ENCODE data around the gene TOX2.
"Not testable (repeated sequence)": the region's sequence is repeated elsewhere in the genome, so short reads cannot be mapped to it uniquely, and the experiment has no call there.

The TOX2 gene

DNA sequence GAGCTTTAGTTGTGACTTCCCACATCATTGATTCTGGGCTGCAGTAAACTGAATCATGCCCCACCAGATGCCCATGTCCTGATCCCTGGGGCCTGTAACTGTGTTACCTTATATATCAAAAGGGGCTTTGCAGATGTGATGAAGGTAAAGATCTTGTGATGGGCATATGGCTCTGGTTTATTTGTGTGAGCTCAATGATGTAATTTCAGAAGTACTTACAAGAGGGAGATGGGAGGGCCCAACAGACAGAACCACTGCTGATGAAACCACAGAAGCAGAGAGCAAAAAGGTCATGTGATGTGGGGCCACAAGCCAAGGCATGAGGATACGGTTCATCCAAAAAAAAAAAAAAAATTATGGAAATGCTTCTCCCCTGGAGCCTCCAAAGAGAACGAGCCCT, 118.7 kb downstream of the TOX2 start:
- no peak for DNase-seq (ENCODE audit: low read depth in 2 of 2)

DNA sequence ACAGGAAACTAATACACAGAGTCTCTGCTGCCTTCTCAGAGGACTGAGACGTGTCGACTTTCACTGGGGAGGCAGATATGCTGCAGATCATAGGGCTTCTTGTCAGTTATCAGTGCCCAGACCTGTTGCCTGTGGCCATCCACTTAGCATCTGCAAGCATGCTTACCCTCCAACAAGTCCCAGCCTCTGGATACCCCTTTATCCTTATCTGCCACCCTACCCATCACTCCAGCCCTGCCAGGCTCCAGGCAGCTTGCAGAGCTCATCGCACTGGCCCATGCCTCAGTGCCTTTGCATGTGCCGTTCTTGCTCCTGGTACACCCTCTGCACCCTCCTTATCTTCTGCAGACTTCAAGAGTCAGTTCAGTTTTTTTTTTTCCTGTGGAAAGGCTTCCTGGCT, 119.2 kb downstream of the TOX2 start:
- no peak for DNase-seq (ENCODE audit: low read depth in 2 of 2)

DNA sequence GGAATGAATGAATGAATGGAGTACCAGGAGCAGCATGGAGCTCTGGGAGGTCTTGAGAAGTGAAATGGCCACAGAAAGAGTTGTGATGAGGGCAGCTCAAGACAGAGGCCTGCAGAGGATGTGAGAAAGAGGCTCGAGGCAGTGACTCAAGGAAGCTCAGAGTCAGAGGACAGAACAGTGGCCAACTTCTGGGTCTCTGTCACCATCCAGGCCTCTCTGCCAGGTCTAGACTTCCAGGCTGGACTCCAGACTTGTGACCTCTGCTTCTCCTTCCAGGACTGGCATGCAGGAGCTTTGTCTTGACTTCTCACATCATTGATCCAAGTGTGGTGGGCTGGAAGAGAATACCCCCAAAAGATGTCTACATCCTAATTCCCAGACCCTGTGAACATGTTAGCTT, 119.8 kb downstream of the TOX2 start:
- DNase-seq (ENCODE audit: low read depth in 2 of 2): no peak

DNA sequence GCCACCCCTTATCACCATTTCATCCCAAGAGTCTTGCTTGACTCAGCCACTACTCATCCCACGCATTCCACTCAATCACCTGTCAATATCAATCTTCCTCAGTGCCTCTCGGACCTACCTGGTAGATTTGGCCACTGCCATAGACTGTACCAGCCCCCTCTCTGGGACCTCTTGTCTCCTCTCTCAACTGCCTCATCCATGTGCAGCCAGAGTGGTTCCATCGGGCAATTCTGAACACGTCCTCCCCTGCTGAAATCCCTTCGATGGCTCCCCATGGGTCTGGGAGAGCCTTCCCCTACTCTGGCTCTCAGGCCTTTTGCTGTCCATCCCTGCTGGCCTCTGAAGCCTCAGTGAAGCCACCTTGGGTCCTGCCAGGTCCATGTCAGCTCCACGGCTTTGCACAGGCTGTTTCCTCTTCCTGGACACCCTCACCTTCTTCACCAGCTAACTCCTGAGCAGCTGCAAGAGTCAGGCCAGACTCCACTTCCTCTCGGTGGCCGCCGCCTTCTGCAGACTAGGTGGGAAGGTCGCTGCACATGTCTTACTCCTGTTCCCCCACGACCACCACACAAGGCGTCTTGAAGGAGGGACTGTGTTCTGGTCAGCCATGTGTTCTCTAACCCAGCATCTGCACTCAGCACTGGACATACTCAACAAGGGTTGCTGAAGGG, 120.4 kb downstream of the TOX2 start:
- no peak for DNase-seq (ENCODE audit: low read depth in 2 of 2)

DNA sequence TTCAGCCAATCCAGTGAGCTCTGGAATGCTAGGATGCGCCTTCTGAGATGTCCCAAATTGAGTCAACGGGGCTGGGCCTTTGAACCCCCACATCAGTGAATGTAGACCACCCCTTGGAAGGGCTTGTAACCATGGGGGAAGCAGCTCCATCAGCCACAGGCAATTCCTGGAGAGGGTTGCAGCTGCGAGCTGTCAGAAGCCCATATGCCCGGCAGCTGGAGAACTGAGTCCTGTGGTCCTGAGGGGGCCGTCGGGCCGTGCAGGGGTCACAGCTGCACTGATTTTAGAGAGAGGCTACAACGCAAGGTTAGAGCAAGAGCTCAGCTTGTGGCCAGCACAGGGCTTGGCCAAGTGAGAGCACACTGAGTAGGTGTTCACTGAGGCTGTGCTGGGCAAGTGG, 121.3 kb downstream of the TOX2 start:
- no peak for DNase-seq (ENCODE audit: low read depth in 2 of 2)

DNA sequence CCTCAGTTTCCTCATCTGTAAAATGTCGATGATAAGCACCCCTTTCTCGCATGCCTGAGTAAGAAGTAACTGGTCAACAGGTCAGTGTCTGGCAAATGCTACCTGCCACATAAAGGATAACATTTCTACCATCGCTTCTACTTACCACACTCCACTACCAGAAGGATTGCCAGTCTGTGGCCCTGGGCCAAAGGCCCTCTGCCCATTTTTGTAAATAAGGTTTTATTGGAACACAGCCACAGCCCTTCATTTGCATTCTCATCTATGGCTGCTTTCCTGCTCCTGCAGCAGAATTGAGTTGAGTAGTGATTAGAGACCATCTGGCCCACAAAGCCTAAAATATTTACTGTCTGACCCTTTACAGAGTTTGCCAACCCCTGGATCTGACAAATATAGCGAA, 121.8 kb downstream of the TOX2 start:
- DNase-seq (ENCODE audit: low read depth in 2 of 2): no peak

DNA sequence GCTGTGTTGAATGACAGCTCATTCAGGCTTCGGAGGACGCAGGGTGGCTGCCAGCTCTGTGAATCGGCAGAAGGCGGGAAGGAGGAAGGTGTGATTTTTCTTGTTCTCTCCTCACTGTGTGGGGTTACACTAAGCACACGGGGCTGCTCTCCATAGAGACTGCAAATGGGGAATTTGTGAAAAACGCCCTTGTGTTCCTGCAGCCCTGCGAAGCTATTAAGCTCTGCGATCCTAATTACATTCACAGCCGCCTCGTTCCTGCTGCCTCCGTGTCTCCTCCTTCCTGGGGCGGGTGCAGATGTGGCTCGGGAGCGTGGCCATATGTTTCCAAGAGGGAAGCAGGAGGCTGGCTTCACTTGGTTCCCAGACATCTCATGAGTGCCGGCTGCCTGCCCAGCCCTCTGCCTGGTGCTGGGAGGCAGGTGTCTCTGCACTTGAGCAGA, 124.0 kb downstream of the TOX2 start:
- DNase-seq (ENCODE audit: low read depth in 2 of 2): no peak

DNA sequence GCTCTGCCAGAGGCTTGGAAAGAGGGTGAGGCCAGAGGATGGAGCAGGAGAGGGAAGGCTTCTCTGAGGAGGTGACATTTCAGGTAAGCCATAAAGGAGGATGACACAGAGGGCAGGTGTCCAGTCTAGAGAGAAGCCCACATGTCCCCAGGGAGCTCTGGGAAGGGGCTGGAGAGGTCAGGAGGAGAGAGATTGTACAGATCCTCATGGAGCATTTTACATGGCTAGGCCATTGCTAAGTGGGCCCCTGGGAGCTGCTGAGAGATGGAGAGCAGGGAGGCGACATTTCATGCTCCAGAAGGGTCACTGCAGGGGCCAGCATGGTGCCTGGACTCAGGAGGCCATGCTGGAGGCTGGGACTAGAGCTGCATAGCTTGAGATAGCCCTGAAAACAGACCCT, 124.5 kb downstream of the TOX2 start:
- DNase-seq (ENCODE audit: low read depth in 2 of 2): no peak

DNA sequence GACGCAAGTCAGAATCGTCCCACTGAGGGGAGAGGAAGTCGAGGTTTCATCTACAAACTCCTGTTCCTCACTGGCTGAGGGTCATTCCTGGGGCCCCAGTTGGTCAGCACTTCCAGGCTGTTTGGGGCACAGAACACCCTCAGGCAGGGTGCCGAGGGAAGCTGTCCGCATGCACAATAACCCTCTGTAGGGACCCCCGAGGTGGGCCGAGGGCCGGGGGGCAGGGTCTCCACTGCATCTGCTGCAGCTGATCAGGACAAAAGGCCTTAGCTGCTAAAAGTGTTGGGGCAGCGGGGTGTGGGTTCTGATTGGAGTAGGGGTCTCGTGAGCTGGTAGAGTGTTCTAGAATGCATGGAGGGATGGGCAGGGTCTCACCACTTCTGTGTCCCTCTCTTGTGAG, 125.1 kb downstream of the TOX2 start:
- no peak for DNase-seq (ENCODE audit: low read depth in 2 of 2)

DNA sequence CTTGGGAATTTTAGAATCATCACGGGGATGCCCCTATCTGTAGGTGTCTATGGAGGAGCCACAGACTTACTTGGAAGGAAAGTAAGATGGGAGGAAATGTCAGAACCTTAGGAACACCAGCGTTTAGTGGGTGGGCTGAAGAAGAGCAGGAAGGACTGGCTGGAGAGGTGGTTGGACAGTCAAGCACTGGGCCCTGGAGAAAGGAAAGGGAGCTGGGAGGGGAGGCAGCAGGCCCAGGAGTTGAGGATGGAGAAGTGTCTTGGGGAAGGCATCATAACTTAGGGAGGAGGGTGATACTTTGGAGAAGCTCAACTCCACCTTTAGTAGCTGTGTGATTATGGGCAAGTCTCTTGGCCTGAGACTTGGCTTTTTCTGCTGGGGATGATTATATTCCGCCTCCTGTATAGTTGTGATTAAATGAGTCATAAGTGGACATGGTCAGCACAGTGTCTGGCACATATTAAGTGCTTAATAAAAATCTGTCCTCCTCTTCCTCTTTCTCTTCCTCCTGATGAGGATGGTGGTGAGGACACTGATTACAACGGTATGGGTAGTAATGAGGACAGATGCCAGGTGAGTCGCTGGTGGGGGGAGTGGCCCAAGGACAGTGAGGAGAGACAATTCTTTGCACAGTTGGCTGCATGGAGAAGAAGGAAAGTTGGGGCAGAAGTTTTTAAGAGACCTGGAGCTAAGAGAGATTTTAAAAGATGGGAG, 125.7 kb downstream of the TOX2 start:
- no peak for DNase-seq (ENCODE audit: low read depth in 2 of 2)

DNA sequence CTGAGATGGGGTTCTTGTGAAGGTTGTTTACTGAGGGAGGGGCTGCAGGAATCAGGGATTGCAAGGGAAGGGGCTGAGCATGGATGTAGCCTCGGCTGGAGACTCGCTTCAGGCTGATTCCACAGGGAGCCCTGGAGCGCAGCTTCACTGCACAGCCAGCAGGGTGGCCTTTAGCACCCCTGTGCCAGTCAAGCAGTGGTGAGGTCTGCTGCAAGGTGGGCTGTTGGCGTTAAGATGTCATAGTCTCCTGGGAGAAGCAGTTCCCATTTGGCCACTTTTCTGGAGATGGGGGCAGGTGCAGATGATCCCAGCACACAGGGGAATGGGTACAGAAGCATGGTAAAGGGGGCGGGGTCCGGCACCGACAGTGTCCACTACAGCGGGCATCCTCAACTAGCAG, 126.3 kb downstream of the TOX2 start:
- no peak for DNase-seq (ENCODE audit: low read depth in 2 of 2)

DNA sequence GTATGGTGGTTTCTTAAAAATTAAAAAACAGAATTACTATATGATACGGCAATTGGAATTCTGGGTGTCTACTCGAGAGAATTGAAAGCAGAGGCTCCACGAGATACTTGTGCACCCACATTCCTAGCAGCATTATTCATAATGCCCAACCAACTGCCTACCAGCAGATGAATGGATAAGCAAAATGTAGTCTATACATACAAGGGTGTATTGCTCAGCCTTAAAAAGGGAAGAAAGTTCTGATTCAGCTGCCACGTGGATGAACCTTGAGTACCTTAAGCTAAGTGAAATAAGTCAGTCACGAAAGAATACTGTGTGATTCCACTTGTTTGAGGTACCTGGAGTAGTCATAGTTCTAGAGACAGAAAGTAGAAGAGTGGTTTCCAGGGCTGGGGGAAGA, 130.1 kb downstream of the TOX2 start:
- DNase-seq (ENCODE audit: low read depth in 2 of 2): not testable (repeated sequence)

DNA sequence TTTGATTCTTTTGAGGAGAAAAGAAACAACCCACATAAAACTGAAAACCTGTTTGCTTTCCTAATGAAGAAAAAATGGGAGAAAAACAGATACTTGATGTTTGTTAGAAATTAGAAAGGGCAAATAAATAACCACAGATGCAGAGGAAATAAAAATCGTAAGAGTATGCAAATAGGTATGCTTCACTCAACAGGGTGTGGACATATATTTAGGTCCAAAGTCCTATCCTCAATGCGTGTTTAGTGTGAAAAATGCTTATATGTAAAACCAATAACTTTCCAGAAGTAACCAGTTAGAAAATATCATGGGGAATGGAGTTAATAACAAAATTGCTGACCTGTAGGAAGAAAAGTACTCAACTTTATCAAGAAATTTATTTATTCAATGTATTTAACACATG, 135.7 kb downstream of the TOX2 start:
- DNase-seq (ENCODE audit: low read depth in 2 of 2): no peak

DNA sequence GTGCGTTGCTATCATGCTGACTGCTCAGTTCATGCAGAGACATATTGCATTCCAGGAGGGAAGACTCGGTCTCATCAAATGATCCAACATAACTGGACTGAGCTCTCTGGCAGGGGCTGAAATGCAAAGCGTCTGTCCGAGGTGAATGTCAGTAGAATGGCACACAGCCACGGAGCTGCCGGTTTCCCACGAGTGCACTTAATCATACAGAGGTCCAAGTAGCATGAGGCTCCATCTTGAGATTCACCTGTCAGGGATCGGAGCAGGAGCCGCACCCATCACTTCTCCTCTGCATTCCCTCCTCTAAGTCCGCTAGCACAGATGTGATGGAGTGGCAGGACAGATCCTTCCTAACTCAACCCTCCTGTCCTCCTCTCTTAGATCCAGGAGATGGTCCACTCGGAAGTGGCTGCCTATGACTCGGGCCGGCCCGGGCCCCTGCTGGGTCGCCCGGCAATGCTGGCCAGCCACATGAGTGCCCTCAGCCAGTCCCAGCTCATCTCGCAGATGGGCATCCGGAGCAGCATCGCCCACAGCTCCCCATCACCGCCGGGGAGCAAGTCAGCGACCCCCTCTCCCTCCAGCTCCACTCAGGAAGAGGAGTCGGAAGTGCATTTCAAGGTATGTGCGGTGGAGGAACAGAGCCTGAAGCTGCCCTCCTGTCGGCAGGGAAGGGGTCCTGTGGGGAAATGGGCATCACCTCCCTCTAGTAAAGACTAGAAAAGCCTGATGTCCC, 136.4 kb downstream of the TOX2 start:
- no peak for DNase-seq (ENCODE audit: low read depth in 2 of 2)

DNA sequence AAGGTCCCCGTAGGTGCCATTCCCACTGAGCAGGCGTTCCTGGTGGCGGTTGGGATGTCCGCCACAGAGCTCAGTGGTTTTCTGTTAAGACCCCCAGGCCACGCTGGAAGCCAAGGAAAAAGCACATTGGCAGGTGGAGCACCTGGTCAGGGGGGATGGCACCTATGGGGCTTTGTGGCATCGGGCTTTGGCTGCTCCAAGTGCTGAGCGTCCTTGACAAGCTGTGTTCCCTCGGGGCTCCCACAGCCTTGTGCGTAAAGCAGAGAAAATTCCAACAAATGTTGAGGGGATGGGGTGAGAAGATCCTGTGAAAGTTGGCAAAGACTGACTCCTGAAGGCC, 137.0 kb downstream of the TOX2 start:
- DNase-seq (ENCODE audit: low read depth in 2 of 2): no peak

DNA sequence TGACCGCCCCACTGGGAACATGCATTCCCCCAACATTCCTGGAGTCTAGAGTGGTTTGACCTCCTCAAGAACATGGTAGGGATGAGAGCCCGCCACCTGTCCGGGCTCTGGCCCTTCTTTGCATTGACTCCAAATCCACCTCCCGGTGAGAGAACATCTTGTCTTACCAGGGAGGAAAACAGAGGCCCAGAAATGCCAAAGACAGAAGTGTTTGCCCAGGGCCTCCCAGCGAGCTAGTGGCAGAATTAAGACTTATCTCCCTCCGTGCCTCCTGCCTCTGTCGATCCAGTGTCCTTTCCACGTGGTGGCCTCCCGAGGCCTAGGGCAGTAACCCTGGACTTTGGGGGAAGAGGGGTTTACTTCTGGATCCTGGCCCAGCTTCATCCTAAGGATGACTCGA, 137.5 kb downstream of the TOX2 start:
- no peak for DNase-seq (ENCODE audit: low read depth in 2 of 2)

DNA sequence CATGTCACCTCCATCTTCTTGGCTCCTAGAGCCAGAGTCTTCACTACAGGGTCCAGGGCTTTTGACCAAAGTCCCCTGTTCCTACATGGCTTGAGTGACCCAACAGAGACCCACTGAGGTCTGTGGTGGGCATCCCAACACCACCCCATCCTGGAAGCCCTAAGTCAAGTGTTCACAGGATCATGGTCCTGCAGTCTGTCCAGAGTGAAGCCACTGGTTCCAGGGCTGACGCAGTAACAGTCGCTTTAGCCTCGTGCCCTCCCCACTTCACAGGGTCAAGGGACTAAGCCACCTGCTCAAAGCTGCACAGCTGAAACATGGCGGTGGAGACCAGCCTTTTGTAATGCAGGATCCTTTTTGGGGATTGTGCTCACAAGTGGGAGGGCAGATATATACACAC, 138.4 kb downstream of the TOX2 start:
- no peak for DNase-seq (ENCODE audit: low read depth in 2 of 2)

DNA sequence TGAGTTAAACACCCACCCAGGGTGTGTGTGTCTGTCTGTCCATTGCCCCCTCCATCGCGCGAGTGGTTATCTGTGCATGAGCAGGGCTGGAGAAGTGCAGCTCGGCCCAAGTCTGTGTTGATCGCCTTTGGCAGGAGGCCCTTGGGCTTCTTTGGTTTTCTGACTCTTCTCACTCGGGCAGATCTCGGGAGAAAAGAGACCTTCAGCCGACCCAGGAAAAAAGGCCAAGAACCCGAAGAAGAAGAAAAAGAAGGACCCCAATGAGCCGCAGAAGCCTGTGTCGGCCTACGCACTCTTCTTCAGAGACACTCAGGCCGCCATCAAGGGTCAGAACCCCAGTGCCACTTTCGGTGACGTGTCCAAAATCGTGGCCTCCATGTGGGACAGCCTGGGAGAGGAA, 139.5 kb downstream of the TOX2 start:
- DNase-seq (ENCODE audit: low read depth in 2 of 2): no peak

DNA sequence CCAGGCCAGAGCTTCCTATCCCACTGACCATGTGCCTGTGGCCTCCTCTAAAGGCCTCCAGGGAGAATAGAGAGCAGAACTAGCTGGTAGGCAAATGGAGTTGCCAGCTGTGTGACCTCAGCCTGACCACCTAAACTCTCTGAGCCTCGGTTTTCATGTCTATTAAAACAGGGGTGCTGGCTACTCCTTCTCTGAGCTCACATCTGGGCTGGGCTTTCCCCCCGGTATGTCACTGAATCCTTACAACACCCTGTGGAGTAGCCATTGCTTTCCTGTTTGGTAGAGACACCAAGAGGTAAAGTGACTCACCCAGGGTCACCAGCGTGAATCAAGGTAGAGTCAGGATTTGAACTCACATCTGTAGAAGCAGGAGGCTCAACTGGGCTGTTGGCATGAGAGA, 140.2 kb downstream of the TOX2 start:
- no peak for DNase-seq (ENCODE audit: low read depth in 2 of 2)

DNA sequence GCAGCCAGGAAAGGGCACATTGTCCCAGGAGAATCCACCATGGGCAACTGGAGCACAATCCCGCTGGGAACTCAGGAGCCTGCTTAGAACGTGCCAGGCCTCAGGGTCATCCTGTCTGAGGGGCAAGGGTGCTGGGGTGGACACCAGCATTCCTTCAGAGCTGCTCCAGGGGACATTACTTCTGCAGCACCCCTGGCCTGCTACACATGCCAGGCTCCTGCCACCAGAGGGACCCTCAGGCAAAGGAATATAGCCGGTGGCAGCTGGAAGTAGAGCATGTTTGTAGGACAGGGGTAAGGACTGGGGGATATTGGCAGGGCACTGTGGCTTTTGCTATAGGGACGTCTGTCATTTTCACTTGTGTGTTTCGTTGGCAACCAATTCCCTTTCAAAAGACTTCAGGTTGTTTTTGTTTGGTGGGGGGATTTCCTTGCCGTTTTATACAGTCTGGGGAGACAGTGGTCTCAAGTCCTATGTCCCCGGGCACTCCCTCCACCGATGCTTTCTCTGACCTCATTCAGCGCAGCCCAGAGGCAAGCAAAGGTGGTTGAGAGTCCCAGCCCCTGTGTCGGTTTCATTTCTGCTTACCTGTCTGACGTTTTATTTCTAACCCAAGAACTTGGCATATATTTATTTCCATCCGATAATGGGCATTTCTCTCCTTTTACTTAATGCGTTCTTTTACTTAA, 141.5 kb downstream of the TOX2 start:
- DNase-seq (ENCODE audit: low read depth in 2 of 2): no peak

DNA sequence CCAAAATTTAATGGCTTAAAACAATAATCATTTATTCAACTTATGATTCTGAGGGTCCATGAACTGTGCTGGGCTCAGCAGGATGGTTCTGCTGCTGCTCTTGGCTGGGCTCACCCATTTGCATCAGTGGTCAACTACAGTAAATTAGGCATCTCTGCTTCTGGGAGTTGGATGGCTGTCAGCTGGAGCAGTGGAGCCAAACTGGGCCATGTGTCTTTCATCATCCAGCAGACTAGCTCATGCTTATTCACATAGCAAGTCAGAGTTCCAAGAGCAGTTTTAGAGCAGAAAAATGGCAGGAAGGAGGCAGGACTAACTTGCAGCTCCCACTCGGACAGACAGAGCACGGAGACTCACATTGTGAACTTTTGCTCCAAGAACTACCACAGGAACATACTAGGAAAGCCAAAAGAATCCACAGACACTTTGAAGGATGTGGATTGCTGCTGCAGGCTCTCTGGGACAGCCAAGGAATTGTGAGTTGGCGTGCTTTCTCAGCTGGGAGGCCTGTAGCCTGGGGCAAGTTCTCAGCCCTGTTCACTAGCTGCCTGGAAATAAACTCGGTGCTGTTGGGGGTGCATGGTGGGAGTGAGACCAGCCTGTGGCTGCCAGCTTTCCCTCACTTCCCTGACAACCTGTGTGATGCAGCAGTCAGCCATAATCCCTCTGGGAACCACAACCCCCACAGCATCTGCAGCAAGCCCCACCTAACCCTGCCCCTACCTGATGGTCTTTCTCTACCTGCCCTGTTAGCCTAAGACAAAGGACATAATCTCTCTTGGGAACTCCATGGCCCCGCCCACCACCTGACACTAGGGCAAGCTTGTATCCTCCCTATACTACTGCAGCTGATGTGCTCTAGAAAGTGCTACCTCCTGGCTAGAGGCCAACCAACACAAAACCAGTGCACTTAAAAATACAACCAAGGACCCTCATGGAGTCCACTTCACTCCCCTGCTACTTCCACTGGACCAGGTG, 143.3 kb downstream of the TOX2 start:
- no peak for DNase-seq (ENCODE audit: low read depth in 2 of 2)

Data from fibroblast of skin of left quadriceps (primary cell).